Thoracic aorta (tissue), 2 donors: ENCODE results near the gene SPINK1. TPM values are rescaled to one million over a fixed set of nuclear protein-coding genes. Genes with fewer than 3 reads are reported as not detected.

Experiments
- ATAC-seq: fragments of 150-250 bp; one replicate; pipeline ENCODE4 v1.8.0; 2017; ENCODE audit warnings: low read depth; ENCODE audit not compliant: insufficient number of reproducible peaks, low FRiP score
- DNase-seq: peaks from one replicate; pipeline ENCODE4 v3.0.0-alpha.2; 2020; ENCODE audit warnings: low spot score
- H3K27ac ChIP-seq, 2 donors: fragments of 200-600 bp; sonication (generic); 1 replicate in 1 of 2; 2 replicates in 1 of 2; pipeline ENCODE4 v1.5.1; 2016; ENCODE audit warnings: mild to moderate bottlenecking in 2 of 2, moderate library complexity in 2 of 2
- H3K27me3 ChIP-seq: fragments of 200-600 bp; sonication (generic); replicated peaks from 2 replicates; pipeline ENCODE4 v1.6.0; 2016; ENCODE audit warnings: mild to moderate bottlenecking; ENCODE audit not compliant: insufficient read depth
- H3K36me3 ChIP-seq: fragments of 200-600 bp; sonication (generic); one replicate; pipeline ENCODE4 v1.5.1; 2016
- H3K4me1 ChIP-seq, 2 donors: fragments of 200-600 bp; sonication (generic); 1 replicate in 1 of 2; 2 replicates in 1 of 2; pipeline versions ENCODE4 v1.5.1 to v1.6.0; 2016; ENCODE audit warnings: low read depth in 2 of 2, mild to moderate bottlenecking in 1 of 2; ENCODE audit not compliant: control insufficient read depth in 1 of 2
- H3K4me3 ChIP-seq: fragments of 200-600 bp; sonication (generic); 2 replicates; pipeline ENCODE4 v1.5.1; 2016; ENCODE audit warnings: mild to moderate bottlenecking
- H3K9me3 ChIP-seq: fragments of 200-600 bp; sonication (generic); 2 replicates; pipeline ENCODE4 v1.5.1; 2016
- total RNA-seq, 2 donors: library from RNA; depleted of rRNA; stranded (reverse); fragments of >200 nt; gene quantifications; one replicate each; pipeline versions ENCODE4 v1.1.0 to v1.2.3, GENCODE V29; 2016
- TF ChIP-seq, protein P1 (sequence below): fragments of 200-600 bp; sonication (generic); IDR thresholded peaks from one replicate; pipeline ENCODE4 v1.5.1; 2019; ENCODE audit warnings: antibody characterized with exemption

The SPINK1 gene
- total RNA-seq, 2 donors from 2014 or later = 3.4 TPM; not detected in 1

DNA sequence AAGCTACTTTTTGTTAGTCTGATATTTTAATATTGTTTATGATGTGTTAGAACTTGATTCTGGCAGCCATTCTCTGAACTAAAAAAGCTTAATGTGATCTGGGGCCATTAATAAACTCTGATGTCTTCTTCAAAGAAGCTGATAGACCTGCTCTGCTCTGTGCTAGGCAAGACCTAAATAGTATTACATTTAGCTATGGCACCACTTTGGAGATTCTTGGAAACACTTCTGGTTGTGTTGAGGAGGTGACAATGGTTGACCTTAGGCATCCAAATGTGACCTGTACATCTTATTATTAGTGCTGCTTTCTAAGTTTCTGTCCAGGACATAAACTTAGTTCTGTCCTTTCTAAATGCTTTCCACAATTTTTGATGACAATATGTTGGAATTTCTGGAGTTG, 25.3 kb upstream of the SPINK1 start:
- Histone ChIP-seq H3K36me3 (no peaks in the 10 kb centered on the region), H3K27ac (no peak overlapping the region), H3K4me1 (peaks cover 0 to 5% of the 10 kb centered on the region in 2 donors), H3K9me3 (no peaks in the 10 kb centered on the region), H3K27me3 (no peaks in the 10 kb centered on the region), H3K4me3 (no peak overlapping the region)
- no peak for ATAC-seq
- TF ChIP-seq, protein P1, sequence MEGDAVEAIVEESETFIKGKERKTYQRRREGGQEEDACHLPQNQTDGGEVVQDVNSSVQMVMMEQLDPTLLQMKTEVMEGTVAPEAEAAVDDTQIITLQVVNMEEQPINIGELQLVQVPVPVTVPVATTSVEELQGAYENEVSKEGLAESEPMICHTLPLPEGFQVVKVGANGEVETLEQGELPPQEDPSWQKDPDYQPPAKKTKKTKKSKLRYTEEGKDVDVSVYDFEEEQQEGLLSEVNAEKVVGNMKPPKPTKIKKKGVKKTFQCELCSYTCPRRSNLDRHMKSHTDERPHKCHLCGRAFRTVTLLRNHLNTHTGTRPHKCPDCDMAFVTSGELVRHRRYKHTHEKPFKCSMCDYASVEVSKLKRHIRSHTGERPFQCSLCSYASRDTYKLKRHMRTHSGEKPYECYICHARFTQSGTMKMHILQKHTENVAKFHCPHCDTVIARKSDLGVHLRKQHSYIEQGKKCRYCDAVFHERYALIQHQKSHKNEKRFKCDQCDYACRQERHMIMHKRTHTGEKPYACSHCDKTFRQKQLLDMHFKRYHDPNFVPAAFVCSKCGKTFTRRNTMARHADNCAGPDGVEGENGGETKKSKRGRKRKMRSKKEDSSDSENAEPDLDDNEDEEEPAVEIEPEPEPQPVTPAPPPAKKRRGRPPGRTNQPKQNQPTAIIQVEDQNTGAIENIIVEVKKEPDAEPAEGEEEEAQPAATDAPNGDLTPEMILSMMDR = no peak
- no peak for DNase-seq

DNA sequence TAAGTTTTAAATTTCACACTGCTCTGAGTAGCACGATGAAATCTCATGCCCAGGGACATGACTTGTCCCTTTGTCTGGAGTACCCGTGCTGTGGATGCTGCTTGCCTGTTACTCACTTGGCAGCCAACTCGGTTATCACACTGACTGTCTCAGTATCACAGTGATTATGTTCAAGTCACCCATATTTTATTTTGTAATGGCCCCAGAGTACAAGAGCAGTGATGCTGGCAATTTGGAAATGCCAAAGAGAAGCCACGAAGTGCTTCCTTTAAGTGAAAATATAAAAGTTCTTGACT, 24.3 kb upstream of the SPINK1 start:
- H3K4me3 ChIP-seq = no peak overlapping the region
- TF ChIP-seq, protein P1 = no peak
- no peaks in the 10 kb centered on the region for H3K36me3 ChIP-seq
- no peaks in the 10 kb centered on the region for H3K9me3 ChIP-seq
- no peak for ATAC-seq
- DNase-seq = no peak
- H3K27ac ChIP-seq = no peak overlapping the region
- H3K27me3 ChIP-seq = no peaks in the 10 kb centered on the region
- H3K4me1 ChIP-seq = peaks cover 0 to 5% of the 10 kb centered on the region in 2 donors

DNA sequence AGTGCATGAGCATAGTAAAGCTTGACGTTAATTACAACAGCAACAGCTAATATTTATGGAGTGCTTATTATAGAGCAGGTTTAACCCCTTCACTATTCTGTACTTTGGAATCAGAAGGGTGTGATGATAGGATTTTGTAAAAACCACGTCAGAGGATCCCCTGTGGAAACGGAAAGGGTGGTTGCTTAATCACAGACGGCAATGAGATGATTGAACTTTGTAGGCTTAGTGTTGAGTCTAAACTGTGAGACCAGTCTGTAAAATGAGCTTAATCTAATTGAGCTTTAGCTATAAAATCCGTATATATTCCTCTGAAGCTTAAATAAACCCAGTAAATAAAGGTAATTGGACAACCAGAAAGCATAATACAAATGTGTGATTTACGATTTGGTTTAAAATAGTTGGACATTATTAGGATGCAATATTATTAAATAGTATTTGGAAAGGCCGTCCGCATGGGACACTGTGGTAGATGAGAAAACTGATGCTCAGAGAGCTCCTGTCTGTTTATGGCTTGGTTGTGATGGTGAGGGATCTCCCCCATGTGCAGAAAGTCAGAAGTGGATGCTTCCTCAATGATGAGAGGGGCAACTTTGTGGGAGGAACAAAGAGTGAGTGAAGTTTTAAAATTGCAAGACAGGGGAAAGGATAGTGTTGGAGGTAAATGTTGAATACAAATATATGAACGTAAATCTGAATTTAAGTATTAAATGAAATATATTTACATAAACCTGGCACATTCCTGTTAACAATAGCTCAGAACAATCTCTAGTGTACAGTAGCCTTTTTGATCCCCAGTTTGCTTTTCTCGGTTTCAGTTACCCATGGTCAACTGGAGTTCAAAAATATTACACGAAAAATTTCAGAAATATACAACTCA, 23.7 kb upstream of the SPINK1 start:
- Histone ChIP-seq H3K27me3 (no peaks in the 10 kb centered on the region), H3K9me3 (no peaks in the 10 kb centered on the region), H3K4me1 (peaks cover 0 to 5% of the 10 kb centered on the region in 2 donors), H3K27ac (no peak overlapping the region), H3K36me3 (no peaks in the 10 kb centered on the region), H3K4me3 (no peak overlapping the region)
- no peak for DNase-seq
- TF ChIP-seq, protein P1 = no peak
- no peak for ATAC-seq

DNA sequence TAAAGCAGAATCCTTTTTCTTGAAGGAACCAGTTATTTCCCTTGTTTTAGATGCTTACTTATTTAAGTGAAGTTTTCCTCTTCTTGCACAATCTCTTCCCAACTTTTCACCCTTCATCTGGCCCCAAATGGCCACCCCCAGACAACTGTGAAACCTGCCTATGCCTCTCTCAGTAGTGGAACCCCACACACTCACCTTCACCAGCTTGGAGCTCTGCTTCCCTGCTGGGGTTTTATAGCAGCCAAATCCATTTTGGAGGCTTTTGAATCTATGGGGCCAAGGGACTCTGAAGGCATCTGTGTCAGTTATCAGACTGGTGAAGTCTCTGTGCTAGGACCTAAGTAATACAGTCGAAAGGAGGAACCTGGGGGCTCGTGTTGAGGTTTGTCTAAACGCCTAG, 22.9 kb upstream of the SPINK1 start:
- Histone ChIP-seq H3K27ac (no peak overlapping the region), H3K4me3 (no peak overlapping the region), H3K36me3 (no peaks in the 10 kb centered on the region), H3K9me3 (no peaks in the 10 kb centered on the region), H3K27me3 (no peaks in the 10 kb centered on the region), H3K4me1 (peaks cover 0 to 5% of the 10 kb centered on the region in 2 donors)
- TF ChIP-seq, protein P1 = no peak
- no peak for ATAC-seq
- DNase-seq = no peak

DNA sequence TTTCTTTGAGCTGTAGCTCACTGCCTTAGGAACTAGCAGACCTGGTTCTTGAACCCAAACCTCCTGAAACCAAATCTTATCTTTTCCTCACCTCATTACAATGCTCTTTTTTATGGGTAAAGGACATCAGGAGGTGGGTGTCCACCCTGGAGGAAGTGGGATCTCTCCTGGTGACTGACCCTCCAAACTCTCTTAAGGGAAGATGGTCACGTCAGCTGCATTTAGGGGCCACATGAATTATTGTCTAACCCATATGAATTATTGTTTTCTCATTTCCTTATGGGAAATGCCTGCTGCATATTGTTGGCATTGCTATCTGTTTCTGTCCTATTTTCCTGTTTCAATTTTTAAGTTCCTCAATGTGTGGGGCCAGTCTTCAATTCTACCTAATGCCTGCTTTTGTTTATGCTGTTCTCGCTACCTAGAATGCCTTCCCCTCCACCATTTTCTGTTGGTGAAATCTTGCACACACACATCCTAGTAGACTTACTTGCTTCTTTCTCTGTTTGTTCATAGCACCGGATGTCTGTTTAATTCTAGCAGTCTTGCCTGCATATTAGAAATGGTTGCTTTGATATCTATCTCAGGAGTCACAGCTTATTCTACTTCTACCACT, 22.0 kb upstream of the SPINK1 start:
- no peaks in the 10 kb centered on the region for H3K9me3 ChIP-seq
- no peaks in the 10 kb centered on the region for H3K36me3 ChIP-seq
- H3K27me3 ChIP-seq = no peaks in the 10 kb centered on the region
- peaks cover 0 to 5% of the 10 kb centered on the region in 2 donors for H3K4me1 ChIP-seq
- no peak for ATAC-seq
- no peak overlapping the region for H3K4me3 ChIP-seq
- DNase-seq = no peak
- no peak overlapping the region for H3K27ac ChIP-seq
- TF ChIP-seq, protein P1 = no peak
